GM12801 (cell line): ENCODE measurements around the gene SLC5A2.

ENCODE experiments used
- TF ChIP-seq, protein P1 (sequence below): IDR thresholded peaks from one replicate; pipeline ENCODE4 v1.5.1; 2011; ENCODE audit warnings: control low read depth; ENCODE audit not compliant: insufficient read length; ENCODE audit errors: extremely low read depth

The SLC5A2 gene

DNA sequence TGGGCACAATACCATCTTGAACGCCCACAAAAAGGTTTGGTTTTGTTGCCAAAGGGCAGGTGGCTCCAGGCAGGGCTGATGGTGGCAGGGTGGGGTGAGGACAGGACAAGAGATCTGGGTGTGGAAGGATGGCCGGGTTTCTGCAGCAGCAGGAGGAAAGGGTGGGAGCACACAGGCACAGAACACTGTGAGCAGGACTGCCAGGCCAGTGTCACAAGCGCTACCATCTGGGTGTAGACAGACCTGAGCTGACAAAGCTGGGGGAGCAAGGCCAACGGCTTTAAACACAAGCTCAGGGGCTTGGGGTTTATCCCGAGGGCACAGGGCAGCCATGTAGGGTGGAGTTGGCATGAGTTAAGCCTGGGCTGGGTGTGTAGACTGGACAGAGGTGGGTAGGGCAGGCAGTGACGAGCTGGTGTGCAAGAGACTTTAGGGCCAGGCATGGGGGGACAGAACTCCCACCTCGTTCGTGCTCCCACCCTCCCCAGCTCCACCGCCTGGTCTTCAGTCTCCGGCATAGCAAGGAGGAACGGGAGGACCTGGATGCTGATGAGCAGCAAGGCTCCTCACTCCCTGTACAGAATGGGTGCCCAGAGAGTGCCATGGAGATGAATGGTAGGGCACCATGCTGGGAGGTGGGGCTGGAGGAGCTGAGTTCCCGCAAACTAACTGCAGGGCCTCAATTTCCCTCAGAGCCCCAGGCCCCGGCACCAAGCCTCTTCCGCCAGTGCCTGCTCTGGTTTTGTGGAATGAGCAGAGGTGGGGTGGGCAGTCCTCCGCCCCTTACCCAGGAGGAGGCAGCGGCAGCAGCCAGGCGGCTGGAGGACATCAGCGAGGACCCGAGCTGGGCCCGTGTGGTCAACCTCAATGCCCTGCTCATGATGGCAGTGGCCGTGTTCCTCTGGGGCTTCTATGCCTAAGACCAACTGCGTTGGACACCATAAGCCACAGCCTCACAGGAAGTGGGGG is 7.0 kb downstream of the SLC5A2 start:
- TF ChIP-seq, protein P1, sequence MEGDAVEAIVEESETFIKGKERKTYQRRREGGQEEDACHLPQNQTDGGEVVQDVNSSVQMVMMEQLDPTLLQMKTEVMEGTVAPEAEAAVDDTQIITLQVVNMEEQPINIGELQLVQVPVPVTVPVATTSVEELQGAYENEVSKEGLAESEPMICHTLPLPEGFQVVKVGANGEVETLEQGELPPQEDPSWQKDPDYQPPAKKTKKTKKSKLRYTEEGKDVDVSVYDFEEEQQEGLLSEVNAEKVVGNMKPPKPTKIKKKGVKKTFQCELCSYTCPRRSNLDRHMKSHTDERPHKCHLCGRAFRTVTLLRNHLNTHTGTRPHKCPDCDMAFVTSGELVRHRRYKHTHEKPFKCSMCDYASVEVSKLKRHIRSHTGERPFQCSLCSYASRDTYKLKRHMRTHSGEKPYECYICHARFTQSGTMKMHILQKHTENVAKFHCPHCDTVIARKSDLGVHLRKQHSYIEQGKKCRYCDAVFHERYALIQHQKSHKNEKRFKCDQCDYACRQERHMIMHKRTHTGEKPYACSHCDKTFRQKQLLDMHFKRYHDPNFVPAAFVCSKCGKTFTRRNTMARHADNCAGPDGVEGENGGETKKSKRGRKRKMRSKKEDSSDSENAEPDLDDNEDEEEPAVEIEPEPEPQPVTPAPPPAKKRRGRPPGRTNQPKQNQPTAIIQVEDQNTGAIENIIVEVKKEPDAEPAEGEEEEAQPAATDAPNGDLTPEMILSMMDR = no peak

DNA sequence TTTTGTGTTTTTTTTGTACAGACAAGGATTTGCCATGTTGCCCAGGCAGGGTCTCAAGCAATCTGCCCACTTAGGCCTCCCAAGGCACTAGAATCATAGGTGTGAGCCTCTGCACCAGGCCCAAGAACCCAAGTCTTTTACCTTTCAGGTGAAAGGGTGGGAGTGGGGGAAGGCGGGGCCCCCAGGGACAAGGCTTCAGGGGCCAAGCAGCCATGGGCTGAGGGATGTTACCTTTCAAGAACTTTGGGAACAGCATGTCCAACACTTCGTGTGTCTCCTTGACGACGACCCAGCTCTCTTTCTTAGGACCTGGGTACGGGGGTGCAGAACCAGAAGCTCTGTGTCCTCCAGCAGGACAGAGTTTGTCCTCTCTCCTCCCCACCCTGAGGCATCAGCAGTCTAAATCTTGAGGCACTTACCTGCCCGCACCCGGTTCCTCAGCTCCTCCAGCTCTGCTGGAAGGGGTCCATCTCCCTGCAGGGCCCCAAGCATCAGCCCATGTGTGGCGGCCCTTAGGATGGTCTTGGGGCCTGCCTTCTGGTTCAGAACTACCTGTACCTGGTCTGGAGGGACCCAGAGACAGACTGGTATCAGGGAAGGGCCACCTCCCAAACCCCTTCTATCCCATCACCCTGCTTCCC is 9.0 kb downstream of the SLC5A2 start:
- TF ChIP-seq, protein P1 = no peak

DNA sequence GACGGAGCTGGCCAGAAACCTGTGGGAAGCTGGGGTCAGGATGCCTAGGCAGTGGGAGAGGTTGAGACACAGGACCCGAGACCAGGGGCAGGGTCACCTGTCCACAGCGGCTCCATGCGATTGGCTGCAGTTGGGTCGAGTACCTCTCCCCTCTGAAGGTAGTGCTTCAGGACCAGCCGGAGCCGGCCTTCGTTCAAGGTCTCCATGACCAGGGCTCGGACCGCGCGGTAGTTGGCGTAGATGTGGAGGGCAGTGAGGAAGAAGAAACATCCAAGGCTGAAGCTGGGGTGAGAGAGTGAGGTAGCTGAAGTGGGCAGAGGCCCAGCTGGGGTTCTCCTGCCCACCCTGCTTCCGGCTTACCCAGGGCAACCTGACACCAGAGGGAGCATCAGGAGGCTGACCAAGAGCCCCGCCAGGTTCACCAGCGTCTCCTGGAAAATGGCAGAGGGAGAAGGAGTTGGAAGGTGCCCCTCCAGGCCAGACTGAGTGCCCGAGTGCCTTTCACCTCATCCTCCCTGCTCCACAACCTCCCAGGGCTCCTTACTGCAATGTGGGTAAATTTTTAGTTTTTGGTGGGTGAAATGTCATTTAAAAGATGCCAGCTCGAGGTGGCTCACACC is 10.7 kb downstream of the SLC5A2 start:
- TF ChIP-seq, protein P1 = no peak

DNA sequence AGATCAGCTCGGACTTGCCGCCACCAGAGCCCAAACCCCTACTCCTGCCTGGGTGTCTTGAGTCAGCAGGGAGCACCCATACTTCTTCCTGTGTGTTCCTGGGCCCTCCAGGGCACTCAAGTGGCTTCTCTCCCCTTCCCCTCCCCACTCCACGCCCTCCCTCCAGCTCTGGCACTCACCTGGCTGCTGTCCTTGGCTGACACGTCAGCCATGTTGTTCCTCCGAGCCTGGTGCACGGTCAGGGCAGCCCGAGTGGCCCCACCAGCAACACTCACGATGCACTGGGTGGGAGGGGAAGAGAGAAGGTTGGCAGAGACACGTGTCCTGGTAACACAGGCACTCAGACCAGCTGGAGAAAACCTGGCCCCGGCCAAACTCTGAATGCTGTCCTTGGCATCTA is 13.7 kb downstream of the SLC5A2 start:
- TF ChIP-seq, protein P1 = no peak

DNA sequence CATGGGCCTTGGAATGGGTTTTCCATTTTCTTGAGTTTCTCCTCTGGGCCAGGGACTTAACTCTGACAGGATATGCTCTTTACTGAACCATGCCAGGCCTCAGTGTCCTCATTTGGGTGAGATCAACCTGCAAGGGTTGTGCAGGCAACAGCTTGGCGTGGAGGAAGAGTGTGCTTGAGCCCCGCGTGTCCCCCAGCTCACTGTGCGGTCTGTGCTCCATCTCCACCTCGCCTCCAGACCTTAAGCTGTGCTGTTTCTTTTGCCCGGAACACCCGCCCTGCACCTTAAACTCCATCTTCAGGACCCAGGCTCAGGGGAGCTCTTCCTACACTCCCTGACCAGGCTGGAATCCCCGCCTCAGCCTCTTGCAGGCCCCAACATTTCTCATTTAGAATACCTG is 15.6 kb downstream of the SLC5A2 start:
- TF ChIP-seq, protein P1 = no peak

DNA sequence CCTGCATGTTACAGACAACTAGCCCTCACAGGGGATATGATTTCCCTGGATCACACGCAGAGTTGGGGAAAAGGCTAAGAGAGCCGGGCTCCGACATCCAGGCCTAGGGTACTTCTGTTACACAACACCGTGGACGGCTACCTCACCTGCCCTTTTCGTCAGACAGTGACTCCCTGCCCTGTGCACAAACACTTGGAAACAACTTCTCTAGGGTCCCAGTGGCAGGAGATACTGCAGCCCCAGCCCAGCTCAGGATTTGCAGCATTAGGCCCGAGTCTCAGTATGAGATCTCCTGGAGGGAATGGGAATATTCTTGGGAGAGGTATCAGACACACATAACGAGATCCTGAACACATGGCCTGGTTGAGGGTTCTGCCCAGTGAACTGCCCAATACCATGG is 17.0 kb downstream of the SLC5A2 start:
- TF ChIP-seq, protein P1 = no peak

DNA sequence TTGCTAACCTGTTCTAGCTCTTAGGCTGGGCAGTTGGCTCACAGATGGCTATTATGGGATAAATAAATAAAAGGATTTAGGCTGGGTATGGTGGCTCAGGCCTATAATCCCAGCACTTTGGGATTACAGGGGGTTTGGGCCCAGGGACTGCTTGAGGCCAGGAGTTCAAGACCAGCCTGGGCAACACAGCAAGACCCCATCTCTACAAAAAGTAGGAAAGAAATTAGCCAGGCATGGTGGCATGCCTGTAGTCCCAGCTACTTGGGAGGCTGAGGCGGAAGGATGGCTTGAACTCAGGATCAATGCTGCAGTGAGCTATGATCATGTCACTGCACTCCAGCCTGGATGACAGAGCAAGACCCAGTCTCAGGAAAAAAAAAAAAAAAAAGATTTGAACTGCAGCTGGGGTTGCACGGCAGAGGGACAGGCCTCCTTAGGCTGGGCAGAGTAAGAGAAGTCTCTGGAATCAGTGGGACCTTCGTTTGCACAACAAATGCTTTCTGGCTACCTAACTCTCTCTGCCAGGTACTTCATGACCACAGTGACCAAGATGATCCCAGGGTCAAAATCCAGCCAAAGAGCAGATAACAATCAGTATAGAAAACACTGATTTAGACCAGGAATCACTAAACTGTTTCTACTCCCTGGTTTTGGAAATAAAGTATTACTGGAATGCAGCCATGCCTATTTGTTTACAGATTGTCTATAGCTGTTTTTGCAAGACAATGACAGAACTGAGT is 18.5 kb downstream of the SLC5A2 start:
- TF ChIP-seq, protein P1 = no peak
